Stimulated activated CD4-positive, alpha-beta T cell treated with anti-CD3 and anti-CD28 coated beads, TNF-alpha, amount 100 ng/mL, for 24 hours (primary cell): ENCODE results near the gene MAPK14.
"Not testable (repeated sequence)": the region's sequence is repeated elsewhere in the genome, so short reads cannot be mapped to it uniquely, and the experiment has no call there.

Experiments used
- DNase-seq, 3 experiments: peaks; one replicate each; pipeline ENCODE4 v3.0.0-alpha.2; 2020; ENCODE audit warnings: low read depth in 3 of 3

MAPK14 gene

DNA sequence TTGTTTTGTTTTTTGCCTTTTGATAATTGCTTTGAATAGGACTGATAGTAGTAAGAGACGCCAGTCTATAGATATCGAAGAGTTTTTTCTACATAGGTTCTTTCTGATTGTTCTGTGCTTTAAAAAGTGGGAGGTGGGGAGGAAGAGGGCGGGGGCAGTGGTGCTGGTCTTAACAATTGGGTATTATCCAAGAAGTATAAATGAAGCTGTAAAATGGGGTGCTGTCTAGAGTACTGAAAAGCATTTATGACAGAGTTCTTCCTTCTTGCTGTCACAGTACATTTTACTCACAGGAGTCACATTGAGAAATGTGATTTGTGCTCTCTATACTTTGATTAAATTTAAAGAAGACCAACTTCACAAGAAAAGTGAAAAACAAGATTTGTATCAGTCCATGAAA lies 41.0 kb downstream of the MAPK14 start:
- no peak for DNase-seq

DNA sequence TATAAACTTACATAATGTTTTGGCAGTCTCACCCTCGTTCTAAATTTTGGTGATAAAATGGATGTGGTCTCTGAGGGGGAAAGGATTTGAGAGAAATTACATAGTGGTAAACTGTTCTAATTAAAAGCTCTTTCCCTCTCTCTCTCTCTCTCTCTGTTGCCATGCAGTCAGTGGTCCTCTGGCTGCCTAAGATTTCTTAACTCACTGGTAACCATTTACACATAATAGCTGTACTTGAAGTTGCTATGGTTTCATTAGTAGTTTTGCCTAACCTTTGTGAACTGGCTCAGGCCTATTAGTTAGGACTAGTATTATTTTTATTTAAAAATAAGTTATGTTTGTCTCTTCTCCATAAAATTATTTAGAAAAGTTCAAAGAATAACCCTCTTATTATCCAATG lies 42.0 kb downstream of the MAPK14 start:
- no peak for DNase-seq

DNA sequence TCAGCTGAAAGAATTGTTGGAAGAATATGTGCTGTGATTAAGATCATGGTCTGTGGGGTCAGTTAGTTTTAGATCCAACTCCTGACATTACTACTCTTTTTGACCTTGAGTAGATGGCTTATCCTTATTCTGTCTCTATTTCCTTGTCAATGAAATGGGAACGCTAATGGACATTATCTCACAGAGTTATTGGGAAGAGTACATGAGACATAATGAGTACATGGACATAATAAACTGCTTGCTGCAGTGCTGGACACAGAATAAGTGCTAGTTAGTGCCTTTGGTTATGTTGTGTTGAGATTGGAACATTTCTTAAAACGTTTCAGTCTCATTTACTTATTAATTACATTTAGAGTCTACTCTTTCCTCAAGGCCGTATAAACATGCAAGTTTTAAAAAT lies 42.6 kb downstream of the MAPK14 start:
- DNase-seq = no peak

DNA sequence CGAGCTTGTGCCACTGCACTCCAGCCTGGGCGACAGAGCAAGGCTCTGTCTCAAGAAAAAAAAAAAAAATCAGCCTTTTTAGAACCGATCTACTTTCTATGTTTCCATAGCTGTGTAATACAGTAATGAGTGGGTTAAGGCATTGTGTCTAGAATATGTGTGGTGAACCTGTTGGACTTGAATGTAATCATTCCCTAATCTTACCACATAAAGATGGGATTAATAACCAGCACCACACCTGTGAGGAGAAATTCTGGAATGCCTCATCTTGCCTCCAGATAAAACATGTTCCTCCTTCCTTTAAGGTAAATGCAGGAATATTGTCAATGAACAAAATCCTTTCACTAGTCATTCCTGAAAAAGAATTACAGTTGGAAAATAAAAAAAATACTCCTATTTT lies 43.7 kb downstream of the MAPK14 start:
- DNase-seq = no peak

DNA sequence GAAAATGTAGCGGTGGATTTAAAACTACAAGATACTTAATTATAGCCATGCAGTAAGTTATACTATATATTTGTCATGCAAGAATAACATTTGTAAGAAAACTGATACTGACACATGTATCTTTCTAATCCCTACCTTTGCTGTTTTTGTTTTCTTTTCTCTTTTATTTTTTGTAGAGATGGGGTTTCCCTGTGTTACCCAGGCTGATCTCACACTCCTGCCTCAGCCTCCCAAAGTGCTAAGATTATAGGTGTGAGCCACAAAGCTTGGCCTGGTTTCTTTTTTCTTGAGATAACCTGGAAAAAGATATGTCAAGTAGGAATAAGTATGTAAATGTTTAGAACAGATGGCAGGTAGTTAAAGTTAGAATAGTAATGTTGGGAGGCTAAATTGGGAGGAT lies 44.1 kb downstream of the MAPK14 start:
- DNase-seq = no peak

DNA sequence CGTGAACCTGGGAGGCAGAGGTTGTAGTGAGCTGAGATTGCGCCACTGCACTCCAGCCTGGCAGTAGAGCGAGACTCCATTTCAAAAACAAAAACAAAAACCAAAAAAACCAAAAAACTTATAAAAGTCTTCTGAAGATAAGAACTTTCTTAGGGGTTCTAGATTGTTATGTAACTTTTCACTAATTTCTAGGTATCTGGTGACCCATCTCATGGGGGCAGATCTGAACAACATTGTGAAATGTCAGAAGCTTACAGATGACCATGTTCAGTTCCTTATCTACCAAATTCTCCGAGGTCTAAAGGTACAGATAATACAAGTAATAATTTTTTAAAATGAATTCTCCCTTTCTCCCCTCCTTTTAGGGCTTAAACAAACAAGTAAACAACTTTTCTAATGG lies 45.1 kb downstream of the MAPK14 start:
- DNase-seq = no peak

DNA sequence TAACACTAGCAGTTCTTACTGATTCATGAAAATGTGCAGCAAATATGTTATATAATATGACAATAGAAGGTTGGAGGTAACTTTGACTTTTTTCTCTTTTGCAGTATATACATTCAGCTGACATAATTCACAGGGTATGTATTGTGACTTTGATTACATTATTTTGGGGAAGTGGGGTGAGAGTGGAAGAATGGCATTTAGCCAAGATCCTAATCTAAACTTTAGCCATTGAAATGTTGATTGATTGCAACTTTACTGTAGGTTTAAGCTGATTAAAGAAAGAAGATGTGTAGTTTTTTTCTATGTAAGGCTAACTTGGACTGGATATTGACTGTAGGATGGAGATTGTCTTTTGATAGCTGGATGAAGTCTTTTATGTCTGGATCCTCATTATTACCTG lies 46.0 kb downstream of the MAPK14 start:
- no peak for DNase-seq

DNA sequence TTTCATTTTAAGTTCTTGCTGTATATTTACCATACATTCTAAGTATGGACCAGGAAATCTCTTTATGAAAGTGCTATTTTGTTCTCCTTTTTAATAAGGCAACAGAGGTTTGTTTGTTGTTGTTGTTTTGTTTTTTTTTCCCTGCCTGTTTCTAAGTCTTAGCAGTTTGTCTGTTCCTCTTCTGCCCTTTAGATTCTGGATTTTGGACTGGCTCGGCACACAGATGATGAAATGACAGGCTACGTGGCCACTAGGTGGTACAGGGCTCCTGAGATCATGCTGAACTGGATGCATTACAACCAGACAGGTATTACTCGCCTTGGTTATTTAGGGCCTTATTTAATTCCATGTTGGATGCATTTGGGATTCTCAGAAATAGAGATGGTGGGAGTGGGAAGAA lies 48.0 kb downstream of the MAPK14 start:
- no peak for DNase-seq

DNA sequence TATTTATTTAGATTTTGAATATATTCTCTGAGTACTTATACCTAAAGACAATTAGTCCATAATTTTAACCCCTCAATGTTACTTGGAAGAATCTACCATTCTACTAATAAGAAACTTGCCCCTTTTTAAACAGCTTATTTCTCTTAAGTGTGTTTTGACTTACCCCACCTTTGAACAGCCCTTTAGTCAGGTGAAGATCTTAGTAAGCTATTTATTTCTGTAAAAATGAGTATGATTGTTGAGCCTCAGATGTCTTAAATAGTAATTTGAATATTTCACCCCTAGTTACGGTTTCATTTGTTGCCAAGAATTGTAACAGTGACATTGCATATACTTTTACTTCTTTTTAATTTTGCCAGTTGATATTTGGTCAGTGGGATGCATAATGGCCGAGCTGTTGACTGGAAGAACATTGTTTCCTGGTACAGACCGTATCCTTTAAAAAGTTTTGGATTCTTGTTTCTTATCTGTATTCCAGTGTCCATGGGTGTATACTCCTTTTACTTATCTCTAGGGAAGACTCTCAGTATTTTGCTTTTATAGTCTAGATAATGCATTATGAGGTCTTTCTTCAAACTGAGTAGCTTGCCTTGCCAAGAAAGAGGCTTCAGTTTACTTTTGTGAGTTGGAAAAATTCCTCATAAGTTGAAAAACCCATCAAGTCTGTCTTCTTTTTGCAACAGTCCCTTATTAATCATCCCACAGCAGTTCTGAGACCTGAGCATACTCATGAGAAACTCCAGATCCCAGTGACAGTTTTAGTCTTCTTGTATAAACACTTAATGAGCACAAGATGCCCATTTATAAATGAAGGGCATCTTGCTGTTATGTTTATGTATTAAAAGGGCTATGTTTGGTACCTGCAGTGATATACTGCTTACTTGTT lies 48.8 kb downstream of the MAPK14 start:
- DNase-seq = no peak

DNA sequence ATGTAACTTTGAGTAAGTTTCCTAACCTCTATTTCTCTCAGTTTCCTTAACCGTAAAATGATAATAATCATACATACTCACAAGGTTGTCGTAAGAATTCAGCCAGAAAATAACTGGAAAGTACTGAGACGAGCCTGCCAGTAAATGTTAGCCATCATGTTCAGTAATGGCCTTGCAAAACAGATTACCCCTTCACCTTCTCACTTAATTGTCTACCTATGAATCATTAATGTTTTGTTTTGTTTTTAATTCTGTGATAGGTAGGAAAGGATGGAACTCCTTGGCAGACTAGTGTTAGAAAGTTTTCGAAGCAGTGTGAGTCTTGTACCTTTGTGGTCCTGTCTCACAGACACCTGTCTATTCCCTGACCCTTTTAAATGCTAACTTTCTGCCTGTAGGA lies 50.6 kb downstream of the MAPK14 start:
- DNase-seq = no peak

DNA sequence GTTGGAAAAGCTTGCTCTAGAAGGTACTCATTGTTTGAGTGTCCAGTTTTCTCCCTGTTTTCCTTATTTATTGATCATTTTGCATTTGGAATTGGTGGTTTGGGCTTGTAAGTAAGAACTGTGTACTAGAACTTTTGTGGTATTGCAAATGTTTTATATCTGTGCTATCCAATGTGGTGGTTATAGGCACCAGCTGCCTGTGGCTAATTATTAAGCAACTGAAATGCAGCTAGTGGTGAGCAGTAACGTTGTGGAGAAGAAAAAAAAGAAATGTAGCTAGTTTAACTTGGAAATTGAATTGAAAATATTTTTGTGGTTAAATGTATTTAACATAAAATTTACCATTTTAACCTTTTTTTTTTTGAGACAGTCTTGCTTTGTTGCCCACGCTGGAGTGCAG lies 52.0 kb downstream of the MAPK14 start:
- DNase-seq = no peak

DNA sequence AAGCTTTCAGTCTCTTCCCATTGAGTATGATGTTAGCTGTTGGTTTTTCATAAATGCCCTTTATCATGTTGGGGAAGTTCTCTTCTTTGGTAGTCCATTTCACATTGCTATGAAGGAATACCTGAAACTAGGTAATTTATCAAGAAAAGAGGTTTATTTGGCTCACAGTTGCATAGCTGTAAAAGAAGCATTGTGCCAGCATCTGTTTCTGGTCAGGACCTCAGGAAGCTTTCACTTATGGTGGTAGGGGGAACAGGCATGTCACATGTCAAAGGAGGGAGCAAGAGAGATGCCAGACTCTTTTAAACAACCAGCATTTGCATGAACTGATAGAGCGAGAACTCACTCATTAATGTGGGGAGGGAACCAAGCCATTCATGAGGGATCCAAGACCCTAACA lies 54.7 kb downstream of the MAPK14 start:
- no peak for DNase-seq

DNA sequence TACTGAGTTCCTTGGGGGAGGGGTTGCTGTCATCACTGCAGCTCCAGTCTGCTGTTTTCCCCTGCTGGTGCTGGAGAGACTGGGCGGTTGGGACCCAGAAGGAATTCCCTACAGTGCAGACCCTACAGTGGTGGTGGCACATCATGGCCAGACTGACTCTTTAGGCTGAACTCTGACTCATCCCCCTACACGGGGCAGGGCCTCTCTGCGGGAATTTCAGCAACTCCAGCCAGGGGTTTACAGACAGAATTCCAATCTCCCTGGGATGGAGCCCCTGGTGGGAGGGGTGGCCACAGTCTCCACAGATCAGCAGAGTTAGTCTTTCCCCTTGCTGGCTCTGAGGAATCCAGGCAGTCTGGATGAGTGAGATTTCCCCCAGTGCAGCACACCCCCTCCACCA lies 55.8 kb downstream of the MAPK14 start:
- DNase-seq = no peak

DNA sequence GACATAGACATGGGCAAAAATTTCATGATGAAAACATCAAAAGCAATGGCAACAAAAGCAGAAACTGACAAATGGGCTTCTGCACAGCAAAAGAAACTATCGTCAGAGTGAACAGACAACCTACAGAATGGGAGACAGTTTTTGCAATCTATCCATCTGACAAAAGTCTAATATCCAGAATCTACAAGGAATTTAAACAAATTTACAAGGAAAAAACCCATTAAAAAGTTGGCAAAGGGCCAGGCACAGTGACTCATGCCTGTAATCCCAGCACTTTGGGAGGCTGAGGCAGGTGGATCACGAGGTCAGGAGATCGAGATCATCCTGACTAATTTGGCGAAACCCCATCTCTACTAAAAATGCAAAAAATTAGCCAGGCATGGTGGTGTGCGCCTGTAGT lies 60.6 kb downstream of the MAPK14 start:
- not testable (repeated sequence) for DNase-seq

DNA sequence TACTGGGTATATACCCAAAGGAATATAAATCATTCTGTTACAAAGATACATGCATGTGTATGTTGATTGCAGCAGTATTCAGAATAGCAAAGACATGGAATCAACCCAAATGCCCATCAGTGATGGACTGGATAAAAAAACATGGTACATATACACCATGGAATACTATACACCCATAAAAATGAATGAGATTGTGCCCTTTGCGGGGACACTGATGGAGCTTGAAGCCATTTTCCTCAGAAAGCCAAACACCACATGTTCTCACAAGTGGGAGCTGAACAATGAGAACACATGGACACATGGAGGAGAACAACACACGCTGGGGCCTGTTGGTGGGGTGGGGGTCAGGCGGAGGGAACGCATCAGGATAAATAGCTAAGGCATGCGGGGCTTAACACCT lies 61.4 kb downstream of the MAPK14 start:
- DNase-seq = no peak

DNA sequence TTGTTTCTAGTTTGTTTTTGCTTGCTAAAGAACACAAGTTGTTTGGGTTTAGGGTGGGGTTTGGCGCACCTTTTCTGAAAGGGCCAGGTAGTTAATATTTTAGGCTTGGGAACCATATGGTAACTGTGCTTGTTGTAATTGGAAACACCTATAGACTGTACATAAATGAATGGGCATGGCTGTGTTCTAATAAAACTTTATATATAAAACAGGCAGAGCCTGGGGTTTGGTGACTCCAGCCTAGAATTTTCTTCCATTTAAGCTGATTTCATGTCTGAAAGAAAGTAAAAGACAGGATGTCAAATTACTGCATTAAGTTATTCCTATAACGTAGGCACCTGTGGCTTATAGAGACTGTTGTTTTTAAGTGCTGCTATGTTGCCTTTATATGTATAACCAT lies 66.6 kb downstream of the MAPK14 start:
- no peak for DNase-seq

DNA sequence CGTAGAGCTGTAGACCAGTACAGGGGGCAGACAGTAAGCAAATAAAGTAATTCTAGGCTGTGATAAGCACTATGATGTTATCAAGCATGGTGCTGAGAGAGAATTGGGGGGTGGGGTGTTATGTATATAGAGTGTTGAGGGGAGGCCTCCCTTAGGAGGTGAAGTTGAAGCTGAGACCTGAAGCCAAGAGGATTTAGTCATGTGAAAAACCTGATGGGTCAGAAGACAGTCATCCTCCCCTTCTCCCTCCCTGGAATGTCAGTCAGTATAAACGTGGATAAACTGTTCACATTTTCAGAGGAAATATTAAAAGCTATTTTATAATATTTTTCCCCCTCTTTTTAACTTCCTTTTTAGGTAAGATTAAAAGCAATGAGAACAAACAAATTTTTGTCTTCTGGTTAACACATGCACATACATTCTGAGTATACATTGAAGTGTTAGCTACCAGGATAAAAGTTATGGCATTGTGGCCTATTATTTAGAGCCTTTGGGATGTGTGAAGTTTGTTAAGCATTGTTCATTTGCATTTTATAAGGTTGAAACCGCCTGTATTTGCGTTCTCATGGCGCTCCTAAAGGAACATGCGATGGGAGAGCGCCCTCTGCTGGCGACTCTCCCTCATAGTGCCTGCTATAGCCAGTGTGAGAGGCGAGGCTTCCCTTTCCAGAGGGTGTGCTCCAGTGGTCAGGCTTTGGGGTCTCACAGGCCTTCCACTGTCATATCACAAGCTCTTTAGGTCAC lies 67.3 kb downstream of the MAPK14 start:
- DNase-seq = peak; percentile 63 to 78 (median 64)

DNA sequence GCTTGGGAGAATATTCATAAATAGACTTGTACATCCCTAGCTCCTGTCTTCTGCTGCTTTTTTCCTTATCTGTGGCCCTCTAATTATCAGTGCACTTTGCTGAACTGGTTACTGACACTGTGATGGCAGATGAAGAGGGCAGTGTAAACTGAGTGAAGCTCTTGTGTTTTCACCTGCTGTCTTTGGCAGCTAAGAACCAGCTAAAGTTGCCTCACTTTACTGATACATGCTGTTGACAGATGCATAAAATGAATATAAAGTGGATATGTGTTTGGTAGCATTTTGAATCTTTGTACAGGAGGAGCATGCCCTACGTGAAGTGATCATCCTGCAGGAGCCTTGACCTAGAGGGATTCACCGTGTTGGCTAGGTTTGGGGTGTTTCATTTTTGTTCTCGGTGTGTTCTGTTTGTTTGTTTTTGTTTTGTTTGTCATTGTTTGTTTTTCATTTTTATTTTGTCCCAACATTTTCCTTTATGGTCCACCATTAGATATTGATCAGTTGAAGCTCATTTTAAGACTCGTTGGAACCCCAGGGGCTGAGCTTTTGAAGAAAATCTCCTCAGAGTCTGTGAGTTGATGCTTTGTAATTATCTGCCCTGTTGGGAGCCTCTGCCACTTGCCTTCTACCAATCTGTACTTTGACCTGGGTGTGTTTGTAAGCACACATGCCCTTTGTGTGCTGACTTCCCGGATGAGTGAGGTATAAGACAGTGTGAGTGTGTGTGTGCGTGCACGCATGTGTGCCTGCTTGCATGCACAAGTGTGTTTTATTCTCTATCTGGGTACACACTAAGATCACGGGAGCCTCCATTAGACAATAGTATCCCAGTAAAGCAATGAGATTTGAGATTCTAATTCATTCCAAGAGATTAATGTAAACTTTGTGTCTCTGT lies 68.1 kb downstream of the MAPK14 start:
- DNase-seq = no peak

DNA sequence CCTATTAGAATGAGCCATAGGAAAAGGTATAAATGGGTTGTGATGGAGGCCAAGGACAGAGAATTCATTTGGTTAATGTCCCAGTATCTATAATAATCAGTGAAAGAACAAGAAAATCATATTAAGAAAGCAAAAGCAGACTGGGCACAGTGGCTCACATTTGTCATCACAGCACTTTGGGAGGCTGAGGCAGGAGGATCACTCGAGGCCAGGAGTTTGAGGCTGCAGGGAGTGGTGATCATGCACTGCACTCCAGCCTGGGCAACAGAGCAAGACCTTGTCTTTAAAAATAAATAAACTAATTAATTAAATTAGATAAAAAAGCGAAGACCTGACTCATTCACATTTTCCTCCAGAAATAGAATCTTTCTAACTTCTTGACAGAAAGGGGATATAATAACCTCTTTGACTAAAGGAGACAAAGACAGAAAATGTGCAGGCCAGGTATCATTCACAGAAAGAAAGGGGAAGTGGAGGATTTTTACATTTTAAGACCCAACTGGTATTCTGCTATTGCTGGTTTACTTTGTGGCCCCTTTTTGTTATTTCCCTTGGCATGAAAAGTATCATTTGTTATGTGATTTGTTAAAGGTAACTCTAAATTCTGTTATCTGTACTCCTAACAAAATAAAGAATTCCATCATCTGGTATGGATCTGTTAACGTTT lies 70.8 kb downstream of the MAPK14 start:
- no peak for DNase-seq

DNA sequence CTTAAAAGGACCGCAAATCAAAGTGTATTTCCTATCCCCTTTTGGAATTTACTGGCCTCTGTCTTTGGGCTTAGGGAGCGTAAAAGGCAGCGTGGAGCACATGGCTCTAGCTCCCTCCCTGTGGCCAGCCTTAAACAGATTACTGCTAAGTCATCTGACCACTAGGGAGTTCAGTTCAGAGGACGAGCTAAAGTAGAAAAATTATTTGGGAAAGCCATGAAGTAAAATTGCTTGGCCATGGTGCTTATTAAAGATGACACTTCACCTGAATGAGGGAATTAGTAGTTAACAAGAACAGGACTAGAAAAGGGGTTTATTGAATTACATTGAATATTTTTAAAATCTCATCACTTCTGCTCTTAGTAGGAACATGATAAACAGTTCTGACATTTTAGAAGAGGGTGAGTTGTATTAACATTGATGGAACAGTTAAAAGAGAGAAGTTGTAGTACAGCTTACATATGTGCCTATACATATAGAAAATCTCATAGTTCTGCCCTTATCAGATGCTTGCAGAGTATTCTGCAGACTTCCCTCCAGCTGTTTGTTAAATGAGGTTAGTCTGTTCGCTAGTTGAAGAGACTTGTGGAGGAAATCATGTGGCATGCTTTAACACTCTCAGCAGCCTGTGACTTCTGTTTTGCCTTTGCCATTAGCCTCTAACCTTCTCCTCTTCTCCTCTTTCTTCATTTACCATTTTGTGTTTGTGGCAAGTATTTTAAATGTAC lies 71.5 kb downstream of the MAPK14 start:
- no peak for DNase-seq

DNA sequence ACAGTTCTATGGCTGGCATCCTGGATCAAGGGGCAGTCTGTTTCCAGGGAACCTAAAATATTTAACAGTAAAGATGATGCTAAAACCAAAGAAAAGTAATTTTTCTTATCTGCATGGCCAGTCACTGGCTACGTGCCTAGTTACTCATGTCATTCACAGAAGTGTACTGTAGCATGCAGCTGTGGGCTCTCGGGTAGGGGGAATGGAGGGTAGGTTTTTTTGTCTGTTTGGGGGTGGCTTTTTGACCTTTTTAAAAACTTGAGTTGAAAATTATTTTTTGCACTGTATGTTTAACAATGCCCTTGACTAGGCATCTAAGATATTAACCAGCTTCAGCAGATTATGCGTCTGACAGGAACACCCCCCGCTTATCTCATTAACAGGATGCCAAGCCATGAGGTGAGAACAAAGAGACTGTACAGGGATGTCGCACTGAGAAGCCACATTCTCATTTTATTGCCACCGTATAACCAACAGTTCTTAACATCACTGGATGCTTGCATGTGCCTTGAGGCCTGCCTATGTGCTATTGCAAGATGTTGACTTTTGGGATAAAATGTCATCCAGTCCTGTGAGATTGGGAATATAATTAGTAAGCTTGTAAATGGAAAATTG lies 72.4 kb downstream of the MAPK14 start:
- DNase-seq = no peak
